BJ (cell line): Measurements from ENCODE around the gene AGBL5. TPM values are rescaled to one million over a fixed set of nuclear protein-coding genes. Genes with fewer than 3 reads are reported as not detected.

Experiments used
- CTCF ChIA-PET: fragments of 350-600 bp; formaldehyde crosslinking; extraction: SDS; loops from one replicate; lab custom pipeline; 2021; ENCODE audit warnings: antibody characterized with exemption, inconsistent platforms; lab: Yijun Ruan, JAX
- POLR2A ChIA-PET: fragments of 300-600 bp; sonication (Branson Sonifier 250); formaldehyde crosslinking; extraction: SDS; loops from one replicate; lab custom pipeline; 2021; ENCODE audit warnings: antibody characterized with exemption; lab: Charles Lee
- DNase-seq: peaks from one replicate; pipeline ENCODE4 v3.0.0-alpha.2; 2011; ENCODE audit warnings: low read depth
- H3K27me3 ChIP-seq: 2 replicates; pipeline ENCODE4 v1.6.0; 2011; ENCODE audit warnings: low read length; ENCODE audit not compliant: control insufficient read depth, insufficient read depth
- H3K36me3 ChIP-seq: 2 replicates; pipeline ENCODE4 v1.5.1; 2011; ENCODE audit warnings: low read length; ENCODE audit not compliant: control insufficient read depth, insufficient read depth
- H3K4me3 ChIP-seq: 2 replicates; pipeline ENCODE4 v1.5.1; 2011; ENCODE audit warnings: low read depth, mild to moderate bottlenecking, control low read depth, low read length
- CTCF ChIP-seq: IDR thresholded peaks from 2 replicates; pipeline ENCODE4 v1.5.1; 2011; ENCODE audit warnings: low read depth, mild to moderate bottlenecking, control low read depth, inconsistent platforms, low read length, moderate library complexity; ENCODE audit not compliant: insufficient read depth
- polyA minus RNA-seq: library from RNA; depleted of rRNA, polyadenylated mRNA; stranded (reverse); fragments of >200 nt; gene quantifications from 2 replicates; pipeline ENCODE4 v1.2.3, GENCODE V29; 2011; rRNA and poly(A)+ RNA removed
- polyA plus RNA-seq: library from polyadenylated mRNA; depleted of rRNA; stranded (reverse); fragments of >200 nt; gene quantifications from 2 replicates; pipeline ENCODE4 v1.2.3, GENCODE V29; 2011; rRNA removed

AGBL5 gene
- 25.9 and 32.7 TPM in 2 replicates for polyA plus RNA-seq
- polyA minus RNA-seq = 20.9 and 33.1 TPM in 2 replicates

DNA sequence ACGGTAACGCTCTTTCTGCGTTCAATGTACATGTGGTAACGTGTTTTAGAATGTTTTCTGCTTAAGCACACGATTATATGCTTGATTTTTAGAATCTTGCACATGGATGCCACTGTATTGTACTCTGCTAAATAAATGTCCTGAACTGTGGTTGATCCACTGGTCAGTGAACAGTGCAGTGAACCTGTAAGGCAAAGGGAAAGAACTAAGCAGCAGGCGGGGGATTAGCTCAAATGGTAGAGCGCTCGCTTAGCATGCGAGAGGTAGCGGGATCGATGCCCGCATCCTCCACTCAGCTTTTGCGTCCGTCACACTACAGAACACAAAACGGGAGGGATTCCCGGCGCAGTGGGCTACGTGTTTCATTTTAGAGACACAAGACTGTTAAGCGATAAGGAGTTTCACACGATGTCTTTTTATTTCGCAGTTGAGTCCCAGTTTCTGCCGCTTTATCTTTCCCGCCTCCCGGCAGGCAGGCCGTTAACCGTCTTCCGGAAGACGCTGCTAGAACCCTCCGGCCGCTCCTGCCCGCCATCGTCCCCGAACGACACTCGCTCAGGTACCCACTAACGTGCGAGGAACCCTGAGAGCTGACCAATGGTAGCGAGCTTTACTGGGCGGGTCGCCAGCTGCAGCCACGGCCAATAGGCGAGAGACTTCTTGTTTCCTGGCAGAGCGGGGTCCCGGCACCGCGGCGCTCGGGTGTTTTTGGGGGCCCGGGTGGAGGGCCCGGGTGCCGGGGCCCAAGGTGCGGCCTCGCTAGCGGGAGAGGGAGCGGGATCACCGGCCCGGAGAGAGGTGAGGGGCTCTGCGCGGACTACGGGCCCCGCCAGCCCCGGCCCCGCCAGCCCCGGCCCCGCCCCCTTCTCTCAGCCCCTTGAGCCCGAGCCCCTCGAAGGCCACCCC is at the start of gene AGBL5:
Gene AGBL5, plus strand, starts transcription at position 673 of the 906 bp plus-strand sequence. CDS start 1,291 bp downstream, outside the sequence.
- no peak for TF ChIP-seq CTCF
- DNase-seq = peak; percentile 86
- H3K27me3 ChIP-seq = no peaks in the 10 kb centered on the region
- ChIA-PET POLR2A (interaction anchor here (1.1 to 1.4 kb wide), 3 partner anchors 11 to 28 kb away, joined by 3 to 7 read pairs (median 3); partner anchors contain the start of gene EMILIN1), CTCF (interaction anchor here (0.8 to 3.2 kb wide), 12 partner anchors 9 to 90 kb away, joined by 3 to 28 read pairs (median 5); partner anchors contain the start of genes KHK and TMEM214)
- H3K36me3 ChIP-seq = peaks cover 14% of the 10 kb centered on the region
- H3K4me3 ChIP-seq = peak within 1 kb of the TSS; percentile 66

DNA sequence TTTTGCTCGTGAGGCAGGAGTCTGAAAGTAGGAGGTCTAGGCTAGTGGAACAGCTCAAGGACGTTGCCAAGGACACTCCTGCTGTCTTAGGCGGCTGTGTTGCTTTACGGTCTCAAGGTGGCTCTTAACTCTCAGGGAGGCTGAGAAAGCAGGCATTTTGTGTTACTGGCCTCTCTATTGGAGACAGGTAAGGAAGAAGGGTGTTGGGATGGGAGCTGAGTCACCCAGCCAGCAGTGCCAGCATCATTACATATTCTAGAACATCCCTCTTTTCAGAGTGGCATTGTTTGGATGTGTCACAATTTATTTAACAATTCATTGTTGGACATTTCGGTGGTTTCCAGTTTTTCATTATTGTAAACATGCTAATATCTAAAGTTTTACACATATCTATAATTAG is 49.5 kb upstream of the AGBL5 start:
- DNase-seq = no peak
- no peak overlapping the region for H3K4me3 ChIP-seq
- no peaks in the 10 kb centered on the region for H3K36me3 ChIP-seq
- POLR2A ChIA-PET = no interaction called here
- TF ChIP-seq CTCF = no peak
- CTCF ChIA-PET = interaction anchor here (0.5 kb wide), 1 partner anchor 685 kb away, joined by 4 read pairs; no protein-coding TSS in a partner anchor
- no peaks in the 10 kb centered on the region for H3K27me3 ChIP-seq

DNA sequence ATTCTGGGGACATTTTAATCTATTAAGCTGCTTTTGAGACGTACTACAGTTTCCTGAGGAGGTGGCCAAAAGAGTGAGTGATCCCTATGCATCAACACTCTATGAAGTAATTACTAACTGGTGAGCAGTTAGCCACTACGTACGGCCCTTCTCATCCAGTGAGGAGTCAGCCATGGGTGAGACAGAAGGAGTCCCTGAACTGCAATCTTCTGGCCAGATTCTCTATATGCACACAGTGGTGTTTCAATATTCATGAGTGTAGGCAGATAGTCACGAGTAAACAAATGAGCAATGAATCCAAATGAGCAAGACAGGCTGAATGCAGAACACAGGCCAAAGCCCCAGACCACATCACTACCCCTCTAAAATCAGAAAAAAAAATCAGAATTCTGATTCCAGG is 48.5 kb upstream of the AGBL5 start:
- no peak for DNase-seq
- Histone ChIP-seq H3K27me3 (no peaks in the 10 kb centered on the region), H3K36me3 (no peaks in the 10 kb centered on the region), H3K4me3 (no peak overlapping the region)
- ChIA-PET CTCF (interaction anchor here (1.7 to 2.1 kb wide), 2 partner anchors 8 to 14 kb away, joined by 3 to 8 read pairs; no protein-coding TSS in a partner anchor), POLR2A (no interaction called here)
- TF ChIP-seq CTCF = no peak

DNA sequence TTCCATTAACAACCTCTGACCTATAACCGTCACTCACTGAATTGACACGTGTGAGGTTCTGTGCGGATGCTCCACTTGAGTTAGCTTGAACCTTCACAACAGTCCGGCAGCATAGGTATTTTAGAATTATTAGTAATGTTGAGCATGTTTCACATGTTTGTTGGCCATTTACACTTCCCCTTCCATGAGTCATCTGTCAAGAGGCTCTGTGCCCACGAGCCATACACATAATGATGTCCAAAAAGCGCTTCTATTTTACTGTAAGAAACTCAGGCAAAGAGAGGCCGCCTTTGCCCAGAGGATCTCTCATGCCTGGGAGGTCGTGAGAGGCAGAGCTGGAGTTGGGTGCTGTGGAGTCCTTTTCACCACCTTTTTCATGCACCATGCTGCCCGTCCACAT is 47.6 kb upstream of the AGBL5 start:
- no peaks in the 10 kb centered on the region for H3K27me3 ChIP-seq
- TF ChIP-seq CTCF = no peak
- H3K36me3 ChIP-seq = no peaks in the 10 kb centered on the region
- DNase-seq = no peak
- no peak overlapping the region for H3K4me3 ChIP-seq
- CTCF ChIA-PET = interaction anchor here (1.0 to 2.1 kb wide), 5 partner anchors 9 to 42 kb away, joined by 3 to 8 read pairs (median 5); no protein-coding TSS in a partner anchor
- POLR2A ChIA-PET = no interaction called here
